NCI-H510A (cell line): Measurements from ENCODE around the gene PKD2.

Experiments used
- DNase-seq: peaks from one replicate; lab custom pipeline; 2025; lab: John Stamatoyannopoulos, UW

PKD2 gene

DNA sequence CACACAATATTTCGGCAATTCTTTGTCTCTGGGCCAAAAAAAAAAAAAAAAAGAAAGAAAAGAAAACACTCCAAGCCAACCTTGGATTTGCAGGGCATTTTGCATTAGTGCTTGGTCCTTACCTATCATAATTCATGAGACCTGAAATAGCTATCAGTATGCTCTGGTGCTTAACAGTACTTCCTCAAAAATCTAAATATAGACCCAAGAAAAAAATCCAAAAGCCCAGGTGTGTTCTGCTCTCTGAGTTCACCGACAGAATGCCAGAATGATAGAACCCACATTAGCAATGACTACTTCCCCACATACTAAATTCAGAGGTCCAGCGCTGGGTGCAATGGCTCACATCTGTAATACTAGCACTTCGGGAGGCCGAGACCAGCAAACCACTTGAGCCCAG is 108.2 kb downstream of the PKD2 start:
- no peak for DNase-seq

DNA sequence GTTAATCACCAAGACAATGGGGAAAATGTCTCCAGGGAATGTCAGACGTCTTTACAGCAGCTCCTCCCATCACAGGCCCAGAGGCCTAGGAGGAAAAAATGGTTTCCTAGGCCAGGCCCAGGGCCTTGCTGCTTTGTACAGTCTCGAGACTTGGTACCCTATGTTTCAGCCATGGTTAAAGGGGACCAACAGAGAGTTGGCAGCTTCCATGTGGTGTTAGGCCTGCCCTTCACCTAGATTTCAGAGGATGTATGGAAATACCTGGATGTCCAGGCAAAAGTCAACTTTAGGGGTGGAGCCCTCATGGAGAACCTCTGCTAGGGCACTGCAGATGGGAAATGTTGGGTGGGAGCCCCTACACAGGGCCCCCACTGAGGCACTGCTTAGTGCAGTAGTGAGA is 112.5 kb downstream of the PKD2 start:
- no peak for DNase-seq

DNA sequence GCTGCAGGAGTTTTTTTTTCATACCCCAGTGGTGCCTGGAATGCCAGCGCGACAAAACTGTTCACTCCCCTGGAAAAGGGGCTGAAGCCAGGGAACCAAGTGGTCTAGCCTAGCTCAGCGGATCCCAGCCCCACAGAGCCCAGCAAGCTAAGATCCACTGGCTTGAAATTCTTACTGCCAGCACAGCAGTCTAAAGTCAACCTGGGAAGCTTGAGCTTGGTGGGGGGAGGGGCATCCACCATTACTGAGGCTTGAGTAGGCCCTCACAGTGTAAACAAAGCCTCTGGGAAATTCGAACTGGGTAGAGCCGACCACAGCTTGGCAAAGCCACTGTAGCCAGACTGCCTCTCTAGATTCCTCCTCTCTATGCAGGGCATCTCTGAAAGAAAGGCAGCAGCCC is 114.8 kb downstream of the PKD2 start:
- peak; percentile 61 for DNase-seq
